Thoracic aorta (tissue), 2 donors: Measurements from ENCODE around the gene UVSSA. TPM values are rescaled to one million over a fixed set of nuclear protein-coding genes. Genes with fewer than 3 reads are reported as not detected.

Source experiments
- ATAC-seq: fragments of 150-250 bp; one replicate; pipeline ENCODE4 v1.8.0; 2017; ENCODE audit warnings: low read depth; ENCODE audit not compliant: insufficient number of reproducible peaks, low FRiP score
- DNase-seq: peaks from one replicate; pipeline ENCODE4 v3.0.0-alpha.2; 2020; ENCODE audit warnings: low spot score
- H3K27ac ChIP-seq, 2 donors: fragments of 200-600 bp; sonication (generic); 1 replicate in 1 of 2; 2 replicates in 1 of 2; pipeline ENCODE4 v1.5.1; 2016; ENCODE audit warnings: mild to moderate bottlenecking in 2 of 2, moderate library complexity in 2 of 2
- H3K27me3 ChIP-seq: fragments of 200-600 bp; sonication (generic); replicated peaks from 2 replicates; pipeline ENCODE4 v1.6.0; 2016; ENCODE audit warnings: mild to moderate bottlenecking; ENCODE audit not compliant: insufficient read depth
- H3K36me3 ChIP-seq: fragments of 200-600 bp; sonication (generic); one replicate; pipeline ENCODE4 v1.5.1; 2016
- H3K4me1 ChIP-seq, 2 donors: fragments of 200-600 bp; sonication (generic); 1 replicate in 1 of 2; 2 replicates in 1 of 2; pipeline versions ENCODE4 v1.5.1 to v1.6.0; 2016; ENCODE audit warnings: low read depth in 2 of 2, mild to moderate bottlenecking in 1 of 2; ENCODE audit not compliant: control insufficient read depth in 1 of 2
- H3K4me3 ChIP-seq: fragments of 200-600 bp; sonication (generic); 2 replicates; pipeline ENCODE4 v1.5.1; 2016; ENCODE audit warnings: mild to moderate bottlenecking
- H3K9me3 ChIP-seq: fragments of 200-600 bp; sonication (generic); 2 replicates; pipeline ENCODE4 v1.5.1; 2016
- CTCF ChIP-seq: fragments of 200-600 bp; sonication (generic); IDR thresholded peaks from one replicate; pipeline ENCODE4 v1.5.1; 2019; ENCODE audit warnings: antibody characterized with exemption
- total RNA-seq, 2 donors: library from RNA; depleted of rRNA; stranded (reverse); fragments of >200 nt; gene quantifications; one replicate each; pipeline versions ENCODE4 v1.1.0 to v1.2.3, GENCODE V29; 2016

The UVSSA gene
- total RNA-seq, 2 donors from 2014 or later: 23.3 to 29.0 TPM

GRCh38 chr4:1349359-1350168 is 2.6 kb downstream of the UVSSA start:
- DNase-seq: no peak
- TF ChIP-seq CTCF: no peak
- no peak overlapping the region for H3K27ac ChIP-seq
- no peak for ATAC-seq
- H3K9me3 ChIP-seq: no peaks in the 10 kb centered on the region
- H3K4me1 ChIP-seq: peaks cover 8 to 25% of the 10 kb centered on the region in 2 donors
- no peak overlapping the region for H3K4me3 ChIP-seq
- H3K36me3 ChIP-seq: peaks cover 10% of the 10 kb centered on the region
- H3K27me3 ChIP-seq: no peaks in the 10 kb centered on the region

- H3K4me1 ChIP-seq: peaks cover 8 to 25% of the 10 kb centered on the region in 2 donors
- H3K27ac ChIP-seq: no peak overlapping the region
- H3K9me3 ChIP-seq: no peaks in the 10 kb centered on the region
- no peak overlapping the region for H3K4me3 ChIP-seq
- no peak for ATAC-seq
- no peak for TF ChIP-seq CTCF
- H3K27me3 ChIP-seq: no peaks in the 10 kb centered on the region
- peaks cover 13% of the 10 kb centered on the region for H3K36me3 ChIP-seq
- no peak for DNase-seq
These were observed 3.1 kb downstream of the UVSSA start for GRCh38 chr4:1350169-1350520.

GRCh38 chr4:1351854-1352566 is 5.0 kb downstream of the UVSSA start:
- TF ChIP-seq CTCF: peak; percentile 94
- ATAC-seq: no peak
- Histone ChIP-seq H3K9me3 (no peaks in the 10 kb centered on the region), H3K27me3 (no peaks in the 10 kb centered on the region), H3K4me1 (peaks cover 4 to 17% of the 10 kb centered on the region in 2 donors), H3K4me3 (no peak overlapping the region), H3K36me3 (peaks cover 19% of the 10 kb centered on the region), H3K27ac (no peak overlapping the region)
- peak; percentile 55 for DNase-seq

- TF ChIP-seq CTCF: no peak
- Histone ChIP-seq H3K27me3 (no peaks in the 10 kb centered on the region), H3K4me3 (no peak overlapping the region), H3K9me3 (no peaks in the 10 kb centered on the region), H3K4me1 (peaks cover 4 to 17% of the 10 kb centered on the region in 2 donors), H3K36me3 (peaks cover 19% of the 10 kb centered on the region), H3K27ac (no peak overlapping the region)
- ATAC-seq (no peak), DNase-seq (no peak)
These were observed 5.5 kb downstream of the UVSSA start for GRCh38 chr4:1352567-1352900.

- peaks cover 19% of the 10 kb centered on the region for H3K36me3 ChIP-seq
- no peak for TF ChIP-seq CTCF
- H3K27ac ChIP-seq: no peak overlapping the region
- H3K27me3 ChIP-seq: no peaks in the 10 kb centered on the region
- DNase-seq (no peak), ATAC-seq (no peak)
- H3K9me3 ChIP-seq: no peaks in the 10 kb centered on the region
- H3K4me3 ChIP-seq: no peak overlapping the region
- H3K4me1 ChIP-seq: peaks cover under 1 to 9% of the 10 kb centered on the region in 2 donors
These were observed 6.4 kb downstream of the UVSSA start for GRCh38 chr4:1353186-1354055.
